Epidermal melanocyte (primary cell): ENCODE data around the gene CLMP.

Experiments
- DNase-seq: peaks from one replicate; pipeline ENCODE4 v3.0.0; 2011; ENCODE audit warnings: low spot score; ENCODE audit not compliant: insufficient read length

The CLMP gene, protein sequence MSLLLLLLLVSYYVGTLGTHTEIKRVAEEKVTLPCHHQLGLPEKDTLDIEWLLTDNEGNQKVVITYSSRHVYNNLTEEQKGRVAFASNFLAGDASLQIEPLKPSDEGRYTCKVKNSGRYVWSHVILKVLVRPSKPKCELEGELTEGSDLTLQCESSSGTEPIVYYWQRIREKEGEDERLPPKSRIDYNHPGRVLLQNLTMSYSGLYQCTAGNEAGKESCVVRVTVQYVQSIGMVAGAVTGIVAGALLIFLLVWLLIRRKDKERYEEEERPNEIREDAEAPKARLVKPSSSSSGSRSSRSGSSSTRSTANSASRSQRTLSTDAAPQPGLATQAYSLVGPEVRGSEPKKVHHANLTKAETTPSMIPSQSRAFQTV

DNA sequence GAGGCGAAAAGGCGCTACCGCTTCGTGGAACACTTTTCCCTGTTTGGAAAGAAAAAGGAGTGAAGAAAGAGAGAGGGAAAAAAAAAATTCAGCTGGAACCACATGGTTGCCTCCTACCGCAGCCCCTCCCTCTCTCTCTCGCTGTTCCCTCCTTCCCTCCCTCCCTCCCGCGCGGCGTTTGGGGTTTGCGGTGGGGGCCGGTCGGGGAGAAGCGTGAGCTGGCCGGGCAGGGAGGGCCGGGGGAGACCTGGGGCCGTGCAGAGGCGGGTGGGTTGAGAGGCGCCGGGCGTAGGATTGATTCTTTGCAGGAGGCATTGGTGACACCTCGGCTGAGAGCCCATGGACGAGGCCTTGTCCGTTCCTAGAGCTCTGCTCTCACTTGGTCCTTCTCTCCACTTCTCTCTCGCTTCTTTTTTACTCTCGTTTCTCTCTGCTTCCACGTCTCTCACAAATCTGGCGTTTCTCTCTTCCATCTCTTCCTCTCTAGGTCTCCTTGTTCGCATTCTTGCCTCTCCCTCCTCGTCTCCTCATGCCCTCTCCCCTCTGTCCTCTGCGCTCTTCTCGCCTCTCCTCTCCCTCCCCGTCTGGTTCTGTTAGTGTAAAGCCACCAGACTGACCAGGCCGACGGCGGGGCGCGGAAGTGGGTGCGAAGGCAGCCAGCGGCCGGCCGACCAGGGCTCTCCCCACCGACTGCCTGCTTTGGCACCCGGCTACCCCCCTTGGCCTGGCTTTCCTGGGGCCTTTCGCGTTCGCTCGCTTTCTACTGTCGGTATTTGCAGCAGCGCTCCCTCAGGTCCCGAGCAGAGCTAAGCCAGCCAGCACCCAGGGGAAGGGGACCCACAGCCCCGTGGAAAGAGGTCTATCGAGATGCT, at the start of gene CLMP:
Gene CLMP, minus strand, starts transcription at position 61 of the 872 bp plus-strand sequence. CDS start 308 bp downstream, outside the sequence.
- peak; percentile 36 for DNase-seq

DNA sequence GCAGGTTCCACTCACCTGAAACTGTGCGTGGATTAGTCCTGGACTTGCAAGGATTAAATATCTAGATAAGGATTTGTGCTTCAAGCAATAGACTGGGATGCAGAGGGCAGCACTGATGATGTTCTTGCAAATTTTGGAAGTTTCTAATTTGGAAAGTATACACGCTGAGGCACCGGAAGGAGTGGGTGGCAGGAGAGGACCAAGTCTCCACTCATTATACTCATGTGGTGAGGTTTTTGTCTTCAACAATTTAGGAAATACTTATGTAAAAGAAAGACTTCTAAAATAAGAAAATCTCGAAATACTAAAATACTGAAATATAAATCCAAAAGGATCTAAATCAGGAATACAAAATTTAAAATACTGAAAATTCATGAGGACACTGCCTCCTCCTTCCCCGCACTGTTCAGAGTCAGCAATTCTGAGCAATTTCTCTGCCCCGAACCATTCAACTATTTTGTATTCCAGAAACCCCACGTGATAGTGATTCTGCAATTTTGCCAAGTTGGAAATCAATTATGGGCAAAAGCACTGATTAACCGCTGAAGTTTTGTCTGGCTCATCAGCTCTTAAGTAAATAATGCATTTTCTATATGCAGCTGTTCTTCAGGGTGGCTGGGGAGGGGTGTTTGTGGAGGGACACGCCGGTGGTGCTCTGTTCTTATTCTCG, 47.0 kb upstream of the CLMP start:
- DNase-seq: no peak

DNA sequence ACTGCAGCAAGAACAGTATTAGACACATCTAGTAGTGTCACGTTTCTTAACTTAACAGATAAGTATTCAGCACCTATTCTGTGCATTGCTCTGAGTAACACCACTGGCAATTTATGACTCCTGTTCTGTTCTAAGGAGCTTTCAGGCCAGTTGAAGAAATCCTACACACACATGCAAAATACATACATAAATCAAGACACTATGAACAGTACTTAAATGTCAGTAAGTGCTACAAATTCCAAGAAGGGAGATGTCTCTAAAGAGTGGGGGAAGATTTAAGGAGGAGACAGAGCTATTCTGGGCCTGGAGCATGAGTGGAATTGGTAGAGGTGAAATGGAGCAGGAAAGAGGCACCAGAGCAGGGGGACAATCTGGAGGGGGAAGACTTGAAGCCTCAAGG, 46.2 kb upstream of the CLMP start:
- no peak for DNase-seq

DNA sequence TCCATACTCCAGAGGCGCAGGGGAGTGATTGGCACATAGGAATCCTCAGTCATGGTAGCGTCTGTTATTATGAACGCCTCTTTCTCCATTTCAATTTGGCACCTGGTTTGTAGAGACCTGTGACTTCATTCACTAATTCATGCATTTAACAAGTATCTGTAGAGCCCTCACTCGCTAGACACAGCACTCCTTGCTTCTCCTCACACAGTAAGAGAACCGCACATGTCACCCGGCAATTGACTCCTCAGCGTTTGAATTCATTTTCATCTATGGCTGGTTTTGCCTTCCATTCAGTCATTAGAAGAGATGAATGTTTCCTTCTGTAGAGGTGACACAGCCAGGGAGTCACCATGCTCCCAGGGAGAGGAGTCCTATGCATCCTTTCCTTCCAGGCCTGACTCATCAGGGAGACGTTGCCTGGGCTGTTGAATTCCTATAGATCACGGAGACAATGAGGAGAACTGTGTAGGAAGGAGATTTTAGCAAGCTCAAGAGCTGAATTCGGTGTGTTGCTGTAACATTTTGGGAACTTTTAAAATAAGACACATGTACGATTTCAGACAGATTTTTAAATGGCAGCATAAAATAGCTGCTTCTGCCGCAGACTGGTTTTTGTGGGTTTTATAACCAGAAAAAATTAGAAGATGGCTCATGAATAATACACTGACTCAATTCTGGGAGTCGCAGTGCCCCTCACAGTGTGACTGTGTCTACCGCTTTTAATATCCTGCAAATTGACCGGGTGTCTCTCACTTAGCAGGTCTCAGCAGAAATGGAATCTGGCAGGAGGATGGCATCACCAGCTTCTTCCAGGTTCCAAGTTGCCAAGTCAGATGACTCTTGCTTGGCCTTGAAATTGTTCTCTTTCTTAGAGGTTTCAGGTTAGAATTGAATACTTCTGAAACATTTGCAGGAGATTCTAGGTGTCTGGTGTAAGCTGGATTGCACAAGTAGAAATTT, 44.4 kb upstream of the CLMP start:
- DNase-seq: no peak

DNA sequence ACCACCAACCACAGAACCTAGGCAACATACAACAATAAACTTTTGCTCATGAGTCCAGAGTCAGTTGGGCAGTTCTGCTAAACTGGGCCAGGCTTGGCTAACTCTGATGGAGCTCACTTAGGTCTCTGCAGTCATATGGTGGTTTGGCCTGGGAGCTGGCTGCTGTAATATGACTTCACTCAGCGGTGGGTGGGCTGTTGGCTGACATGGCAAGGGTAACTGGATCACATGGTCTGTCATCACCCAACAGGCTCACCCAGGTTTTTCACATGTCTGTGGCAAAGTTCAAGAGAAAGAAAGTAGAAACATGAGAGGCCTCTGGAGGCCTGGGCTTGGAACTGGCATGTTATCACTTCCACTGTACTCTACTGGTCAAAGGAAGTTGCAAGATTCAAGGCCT, 43.2 kb upstream of the CLMP start:
- DNase-seq: no peak

DNA sequence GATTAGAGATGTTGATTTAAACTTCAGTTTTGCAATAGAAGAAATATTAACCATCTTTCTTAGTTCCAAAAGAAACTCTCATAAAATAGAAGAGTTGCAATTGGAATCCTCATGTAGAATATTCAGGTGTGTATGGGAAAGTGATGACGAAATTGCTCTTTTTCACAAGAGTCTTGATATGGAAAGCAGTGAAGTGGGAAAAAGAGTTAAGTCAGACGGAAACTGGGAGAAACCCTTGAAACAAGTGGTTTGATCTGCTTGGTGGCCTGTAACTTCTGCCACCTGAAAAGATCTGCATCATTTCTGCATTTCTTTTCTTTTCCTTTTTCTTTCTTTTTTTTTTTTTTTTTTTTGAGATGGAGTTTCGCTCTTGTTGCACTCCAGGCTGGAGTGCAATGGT, 41.8 kb upstream of the CLMP start:
- no peak for DNase-seq

DNA sequence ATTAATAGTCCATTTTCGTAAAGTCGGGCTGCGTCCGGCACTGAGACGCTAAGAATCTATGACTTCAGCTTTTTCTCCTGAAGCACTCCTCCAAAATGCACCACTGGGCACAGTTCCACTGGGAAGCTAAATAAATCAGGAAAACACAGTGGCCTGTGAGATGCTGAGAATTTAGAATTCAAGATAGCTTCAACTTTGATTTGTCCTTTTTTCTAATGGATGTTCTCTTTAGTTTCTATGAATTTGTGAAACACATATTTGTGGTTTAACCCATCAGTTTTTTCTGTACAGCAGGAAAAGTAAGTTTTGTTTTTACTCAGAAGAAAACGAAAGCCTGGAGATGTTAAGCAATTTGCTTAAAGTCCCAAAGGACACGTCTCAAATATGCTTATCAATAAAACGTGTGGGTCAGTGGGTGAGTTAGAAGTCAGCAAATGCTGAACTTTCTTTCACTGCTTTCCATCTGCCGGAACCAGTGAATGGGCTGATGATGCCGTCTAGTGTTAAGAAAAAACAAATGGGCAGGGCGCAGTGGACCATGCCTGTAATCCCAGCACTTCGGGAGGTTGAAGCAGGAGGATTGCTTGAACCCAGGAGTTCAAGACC, 40.7 kb upstream of the CLMP start:
- no peak for DNase-seq

DNA sequence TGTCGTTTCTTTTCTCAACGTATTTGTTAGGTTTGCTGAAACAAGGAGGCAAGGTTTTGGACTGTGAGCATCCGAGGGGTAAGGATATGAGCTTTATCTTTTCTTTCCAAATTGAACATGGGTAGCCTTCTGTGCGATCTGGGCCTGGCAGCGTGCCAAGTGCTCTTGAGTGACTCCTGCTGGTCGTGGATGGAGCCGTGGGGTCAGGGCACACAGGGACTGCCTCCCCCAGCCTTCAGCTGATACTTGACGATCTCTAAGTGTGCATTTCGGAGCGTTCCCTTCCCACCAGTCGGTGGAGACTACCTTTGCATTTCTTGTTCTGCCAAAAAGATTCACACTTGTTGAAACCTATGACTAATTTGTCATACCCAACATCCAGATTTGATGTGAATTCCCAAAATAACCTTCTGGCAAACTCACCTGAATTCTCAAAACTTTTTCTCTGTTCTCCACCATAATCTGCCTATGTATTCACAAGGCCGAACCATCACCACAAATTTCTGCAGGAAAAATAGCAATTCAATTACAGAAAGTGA, 40.1 kb upstream of the CLMP start:
- DNase-seq: no peak

DNA sequence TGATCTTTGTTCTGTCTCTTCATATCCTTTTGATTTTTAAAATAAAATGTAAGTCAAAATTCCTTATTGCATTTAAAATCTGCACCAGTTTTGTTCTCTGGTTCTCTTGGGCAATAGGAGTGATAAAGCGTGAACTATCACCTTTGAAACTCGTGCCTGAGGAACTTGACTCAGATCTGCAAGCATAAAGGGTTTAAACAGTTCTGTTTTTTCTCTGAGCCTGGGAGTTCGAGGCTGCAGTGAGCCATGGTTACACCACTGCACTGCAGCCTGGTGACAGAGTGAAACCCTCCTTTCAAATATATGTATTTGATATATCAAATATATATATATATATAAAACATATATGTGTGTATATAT, 38.9 kb upstream of the CLMP start:
- no peak for DNase-seq

DNA sequence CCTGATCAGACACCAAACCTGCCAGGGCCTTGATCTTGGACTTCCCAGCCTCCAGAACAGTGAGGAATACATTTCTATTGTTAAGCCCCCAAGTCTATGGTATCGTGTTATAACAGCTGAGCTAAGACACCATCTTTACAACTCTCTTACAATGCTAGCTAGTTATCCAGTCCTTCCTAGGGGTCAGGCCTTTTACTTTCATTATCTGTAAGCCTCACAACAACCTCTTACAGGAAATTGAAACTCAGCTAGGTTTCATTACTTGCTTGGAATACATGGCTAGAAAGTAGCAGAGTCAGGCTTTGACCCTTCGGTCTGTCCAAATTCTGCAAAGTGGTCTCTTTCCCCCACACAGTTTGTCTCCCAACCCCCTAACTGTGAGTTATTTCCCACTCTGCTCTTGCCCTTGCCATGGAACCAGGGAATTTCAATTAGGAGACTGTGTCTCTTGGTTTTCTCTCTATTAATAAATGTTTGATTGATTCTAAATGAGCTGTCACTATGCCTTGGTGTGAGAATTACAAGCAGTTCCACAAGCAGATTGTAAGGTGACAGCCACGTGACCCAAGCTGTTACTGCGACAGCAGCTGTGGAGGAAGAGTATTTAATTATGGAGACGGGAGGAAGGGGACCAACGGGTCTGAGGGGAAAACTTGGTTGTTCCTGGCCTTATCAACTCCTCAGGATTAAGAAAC, 38.4 kb upstream of the CLMP start:
- no peak for DNase-seq

DNA sequence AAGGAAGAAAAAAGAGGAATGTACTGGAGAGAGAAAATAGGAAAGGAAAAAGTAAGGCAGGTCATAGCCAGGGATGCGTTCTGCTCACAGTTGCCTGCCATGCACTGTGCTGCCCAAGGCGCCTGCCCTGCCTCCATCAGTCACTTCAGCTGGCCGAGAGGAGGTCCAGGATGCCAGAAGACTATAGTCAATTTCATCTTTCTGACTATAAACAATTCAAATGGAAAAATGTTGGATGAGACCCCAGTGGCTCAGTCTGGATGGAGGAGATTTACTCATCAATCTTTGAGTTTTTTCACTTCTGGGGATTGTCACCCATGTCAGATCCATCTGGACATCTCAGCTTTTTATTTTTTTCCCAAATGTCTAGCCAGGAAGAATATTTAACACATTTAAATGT, 36.7 kb upstream of the CLMP start:
- DNase-seq: no peak

DNA sequence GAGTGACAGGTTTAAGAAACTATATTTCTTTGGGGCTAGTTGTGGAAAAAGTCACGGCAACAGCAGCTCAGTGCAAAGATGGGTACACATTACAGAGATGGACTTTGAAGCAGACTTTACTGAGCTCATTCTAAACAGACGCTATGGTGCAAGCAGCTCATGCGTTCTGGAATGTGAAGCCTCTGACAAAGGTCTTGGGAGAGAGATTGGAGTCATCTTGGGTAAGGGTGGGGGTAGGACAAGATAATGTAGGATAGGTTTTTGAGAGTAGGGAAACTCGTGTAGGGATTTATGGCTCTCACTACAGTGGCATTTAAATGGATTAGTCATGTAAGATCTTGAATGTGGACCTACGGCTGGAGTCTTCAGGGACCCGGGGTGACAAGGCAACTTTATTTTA, 36.2 kb upstream of the CLMP start:
- no peak for DNase-seq

DNA sequence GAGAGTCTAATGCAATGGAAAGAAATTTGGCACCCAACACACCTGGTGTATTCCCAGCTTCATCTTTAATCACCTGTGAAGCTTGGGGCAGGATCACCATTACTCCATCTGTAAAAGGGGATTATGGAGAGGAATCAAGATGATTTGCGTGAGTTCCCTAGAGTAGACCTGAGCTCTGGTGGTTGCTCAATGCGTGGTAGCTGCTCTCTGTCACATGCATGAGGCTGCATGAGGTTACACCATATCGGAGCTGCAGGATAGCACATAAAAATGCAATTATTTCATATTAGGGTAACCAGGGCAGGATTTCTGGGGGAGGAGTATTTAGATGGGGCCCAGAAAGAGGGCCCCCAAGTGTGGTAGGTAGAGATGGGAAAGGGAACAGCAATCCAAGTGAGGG, 35.3 kb upstream of the CLMP start:
- DNase-seq: no peak

DNA sequence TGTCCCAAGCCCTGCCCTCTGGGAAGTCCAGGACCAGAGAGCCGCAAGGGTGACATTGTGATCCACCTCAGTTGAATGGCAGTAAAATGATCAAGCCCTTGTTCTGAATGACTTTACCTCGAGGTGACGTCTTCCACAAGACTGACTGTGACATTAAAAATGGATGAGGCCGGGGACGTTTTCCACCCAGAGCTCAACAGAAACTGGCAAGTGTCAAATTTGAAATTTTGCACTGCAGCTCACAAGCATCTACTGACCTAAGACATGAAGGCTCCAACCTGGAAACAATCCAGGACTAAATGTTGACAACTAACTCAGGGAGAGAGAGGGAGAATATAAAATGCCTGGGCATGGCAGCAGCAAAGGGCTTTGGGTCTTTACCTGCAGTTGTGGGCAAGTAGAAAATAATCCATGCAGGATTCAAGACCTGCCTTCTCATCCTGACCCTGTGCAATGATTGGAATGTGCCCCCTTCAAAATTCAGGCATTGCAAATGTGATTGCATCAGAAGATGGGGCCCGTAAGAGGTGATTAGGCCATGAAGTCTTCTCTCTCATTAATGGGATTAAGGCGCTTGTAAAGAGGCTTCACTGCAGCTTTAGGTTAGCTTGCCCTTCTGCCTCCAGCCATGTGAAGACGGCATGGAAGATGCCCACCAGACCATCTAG, 33.6 kb upstream of the CLMP start:
- DNase-seq: no peak

DNA sequence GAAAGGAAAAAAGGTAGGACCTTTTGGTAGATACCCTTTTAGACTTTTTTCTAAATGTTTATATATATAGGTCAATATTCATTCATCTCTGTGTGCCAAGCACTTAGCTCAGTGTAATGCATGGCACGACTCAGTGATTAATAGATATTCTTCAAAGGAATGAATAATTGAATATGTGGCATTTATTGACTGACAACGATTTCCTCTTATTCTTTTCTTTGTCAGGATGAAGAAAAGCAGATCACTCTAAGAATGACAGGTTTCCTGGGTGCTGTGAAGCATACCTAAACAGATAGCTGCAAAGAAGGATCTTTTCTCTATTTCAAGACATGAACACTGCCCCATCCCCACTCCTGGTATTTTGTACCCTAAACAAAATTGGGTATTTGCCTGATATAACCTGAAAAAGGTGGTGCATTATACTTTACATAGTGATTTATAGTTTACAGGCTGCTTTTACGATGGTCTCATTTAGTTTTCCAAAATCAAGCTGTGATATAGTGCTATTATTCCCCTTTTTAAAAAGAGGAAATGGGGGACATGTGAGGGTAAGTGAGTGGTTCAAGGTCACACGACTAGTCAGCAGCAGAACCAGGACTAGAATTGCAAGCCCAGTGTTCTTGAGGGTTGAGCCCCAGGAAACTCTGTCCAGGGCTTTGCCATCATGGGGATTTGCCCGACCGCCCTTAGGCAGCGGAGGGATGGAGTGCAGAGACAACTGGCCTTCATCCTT, 32.9 kb upstream of the CLMP start:
- DNase-seq: no peak

DNA sequence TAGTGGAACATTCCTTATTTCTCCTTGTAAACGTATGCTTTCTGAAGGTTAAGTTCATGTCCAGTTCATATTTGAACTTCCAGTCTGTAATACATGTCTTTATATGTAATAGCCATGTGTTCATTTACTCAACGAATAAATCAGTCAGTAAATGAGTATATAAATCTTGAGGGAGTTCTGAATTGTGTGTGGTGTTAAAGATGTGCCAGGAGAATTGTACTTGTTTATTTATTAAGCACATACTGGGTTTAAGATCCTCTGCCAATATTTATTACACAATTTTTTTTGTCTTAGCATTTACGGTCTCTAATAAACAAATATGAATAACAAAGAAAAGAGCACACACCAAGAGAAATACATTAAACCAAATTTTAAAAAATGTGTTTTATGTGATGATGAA, 26.5 kb upstream of the CLMP start:
- no peak for DNase-seq

DNA sequence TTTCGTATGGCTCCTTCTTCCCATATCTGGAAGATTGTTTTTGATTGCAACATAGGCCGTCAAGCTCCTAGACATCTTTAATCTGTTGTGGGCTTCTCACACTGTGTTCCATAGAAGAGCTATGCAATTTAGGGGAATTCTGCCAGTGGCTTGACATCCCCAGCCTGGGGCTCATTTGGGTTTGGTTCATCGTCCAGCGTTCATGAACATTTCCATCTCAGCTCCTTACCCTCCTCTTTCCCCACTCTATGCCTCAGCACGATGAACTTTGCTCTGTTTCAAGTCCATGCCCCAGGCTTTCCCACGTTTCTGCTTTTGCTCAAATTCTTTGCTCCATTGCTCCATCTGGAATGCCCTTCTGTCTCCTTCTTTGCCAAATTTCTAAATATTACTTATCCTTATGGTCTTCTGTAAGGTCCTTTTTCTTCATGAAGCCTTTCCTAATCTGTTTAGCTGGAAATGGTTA, 26.1 kb upstream of the CLMP start:
- no peak for DNase-seq

DNA sequence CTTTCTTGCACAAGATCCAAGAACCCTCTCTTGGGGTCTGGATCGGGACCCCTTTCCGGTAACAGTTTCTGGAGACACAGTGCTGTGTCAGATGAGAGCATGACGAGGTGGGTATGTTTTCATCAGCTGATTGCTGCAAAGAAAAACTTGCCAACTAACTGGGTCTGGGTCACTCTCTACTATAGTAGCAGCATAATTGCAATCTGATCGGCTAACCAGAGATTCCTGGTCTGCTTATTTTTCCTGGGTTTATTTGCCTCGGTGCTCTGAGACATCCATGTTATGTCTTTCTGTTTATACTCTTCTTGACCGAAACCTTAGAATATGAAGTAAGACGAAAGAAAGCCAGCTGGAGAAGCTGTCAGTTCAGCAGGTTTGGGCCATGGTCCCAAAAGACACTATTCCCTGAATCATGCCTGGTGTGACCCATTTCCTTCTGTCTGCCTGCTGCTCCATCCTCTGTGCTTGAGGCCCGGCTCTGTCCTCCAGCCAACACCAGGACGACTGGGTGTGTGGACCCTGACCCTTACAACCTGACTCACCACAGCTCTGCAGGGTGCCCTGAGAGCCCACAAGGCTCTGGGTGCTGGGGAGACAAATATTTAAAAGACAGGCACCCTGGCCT, 24.1 kb upstream of the CLMP start:
- DNase-seq: no peak
